HCT116 (cell line): ENCODE measurements around the gene PLA2G2E. TPM values are rescaled to one million over a fixed set of nuclear protein-coding genes. Genes with fewer than 3 reads are reported as not detected.
A peak's percentile ranks its signal among the peaks of the same experiment; 100 is the strongest.

Experiments used
- CTCF ChIP-seq, 3 experiments: fragments of 200-600 bp in 1 of 3; sonication (generic) in 1 of 3; IDR thresholded peaks in 2 of 3; conservative IDR thresholded peaks in 1 of 3; 2 replicates each; pipeline ENCODE4 v1.5.1; 2012 to 2017; ENCODE audit warnings: low read depth in 2 of 3, low read length in 2 of 3, antibody characterized with exemption in 1 of 3, borderline replicate concordance in 1 of 3, control low read depth in 1 of 3, mild to moderate bottlenecking in 1 of 3, mixed read lengths in 1 of 3, mixed run types in 1 of 3, moderate library complexity in 1 of 3; ENCODE audit not compliant: insufficient read depth in 1 of 3
- EZH2 ChIP-seq: fragments of 200-600 bp; sonication (generic); IDR thresholded peaks from 2 replicates; pipeline ENCODE4 v1.6.1; 2017; ENCODE audit warnings: antibody characterized with exemption, mixed run types
- JUND ChIP-seq: IDR thresholded peaks from 2 replicates; pipeline ENCODE4 v1.6.1; 2012
- MAX ChIP-seq: IDR thresholded peaks from 2 replicates; pipeline ENCODE4 v1.6.1; 2012
- POLR2A ChIP-seq: IDR thresholded peaks from 2 replicates; pipeline ENCODE4 v1.7.0; 2011; ENCODE audit warnings: borderline replicate concordance; ENCODE audit not compliant: insufficient read depth, insufficient read length; ENCODE audit errors: extremely low read depth
- POLR2AphosphoS5 ChIP-seq: IDR thresholded peaks from 2 replicates; pipeline ENCODE4 v1.6.1; 2011; ENCODE audit warnings: mild to moderate bottlenecking, low read depth, low read length, moderate library complexity
- RAD21 ChIP-seq: IDR thresholded peaks from 2 replicates; pipeline ENCODE4 v1.6.1; 2012; ENCODE audit warnings: low read depth, mild to moderate bottlenecking
- REST ChIP-seq: IDR thresholded peaks from 2 replicates; pipeline ENCODE4 v1.6.1; 2012; ENCODE audit warnings: low read depth
- ZBTB33 ChIP-seq: IDR thresholded peaks from 2 replicates; pipeline ENCODE4 v1.6.1; 2011; ENCODE audit warnings: mild to moderate bottlenecking, low read length, moderate library complexity; ENCODE audit not compliant: insufficient replicate concordance; ENCODE audit errors: extremely low read depth
- ZFX ChIP-seq: fragments of 450-650 bp; IDR thresholded peaks from 2 replicates; pipeline ENCODE4 v1.6.1; 2017
- total RNA-seq: library from RNA; stranded (reverse); gene quantifications from one replicate; pipeline ENCODE4 v1.2.1, GENCODE V29; 2021; ENCODE audit not compliant: unreplicated experiment

The PLA2G2E gene
- total RNA-seq, 1 experiment from 2014 or later = not detected

- TF ChIP-seq ZBTB33 (peak; percentile 31), RAD21 (no peak), POLR2AphosphoS5 (peak; percentile 49; the same call in 1 of the 2 replicates), POLR2A (no peak), REST (no peak), MAX (peak; percentile 52; the same call in 1 of the 2 replicates), ZFX (no peak), JUND (peak; percentile 90), EZH2 (no peak), CTCF (IDR thresholded peaks at IDR 0.05 in 2 of 3, conservative IDR thresholded peaks at IDR 0.05 in 1 of 3; ENCODE audit: borderline replicate concordance in 1 of 3, insufficient read depth in 1 of 3, low read depth in 2 of 3, low read length in 2 of 3) (no peak)
Observed at GRCh38 chr1:19903621-19904020, 19.8 kb downstream of the PLA2G2E start (continued).
